ENCODE results near the gene DGKE.

DGKE gene

DNA sequence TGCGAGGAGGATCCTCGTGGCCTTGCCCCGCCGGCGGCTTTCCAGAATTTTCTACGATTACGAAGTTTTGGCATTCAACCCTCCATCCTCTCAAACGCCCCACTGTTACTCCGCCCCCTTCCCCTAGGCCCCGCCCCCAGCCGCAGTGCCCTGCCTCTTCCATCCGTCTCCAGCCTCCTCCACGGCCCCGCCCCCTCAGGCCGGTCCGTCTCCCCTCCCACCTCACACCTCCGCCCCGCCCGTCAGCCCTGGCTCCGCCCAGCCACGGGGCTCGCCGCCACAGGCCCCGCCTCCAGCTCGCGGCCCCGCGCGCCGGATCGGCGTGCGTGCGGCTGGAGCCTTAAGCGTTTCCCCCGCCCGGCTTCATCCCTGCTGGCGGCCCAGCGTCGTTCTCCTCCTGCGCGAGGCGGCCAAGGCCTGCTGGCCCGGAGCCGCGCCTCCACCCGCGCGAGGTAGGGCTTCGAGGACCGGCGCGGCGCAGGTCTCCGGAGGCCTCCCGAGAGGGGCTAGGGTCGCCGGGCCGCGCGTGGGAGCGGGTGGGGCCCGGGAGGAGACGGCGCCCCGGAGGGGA, at the start of gene DGKE, which contains the start of gene C17orf67:
DGKE (plus strand) TSS at position 343 of the 571 bp plus-strand sequence. CDS start 645 bp downstream, outside the sequence.
C17orf67 (minus strand) TSS at position 112 of the 571 bp plus-strand sequence. CDS start 18,110 bp downstream, outside the sequence.
- DNase-seq: peak; percentile 93 to 96

DNA sequence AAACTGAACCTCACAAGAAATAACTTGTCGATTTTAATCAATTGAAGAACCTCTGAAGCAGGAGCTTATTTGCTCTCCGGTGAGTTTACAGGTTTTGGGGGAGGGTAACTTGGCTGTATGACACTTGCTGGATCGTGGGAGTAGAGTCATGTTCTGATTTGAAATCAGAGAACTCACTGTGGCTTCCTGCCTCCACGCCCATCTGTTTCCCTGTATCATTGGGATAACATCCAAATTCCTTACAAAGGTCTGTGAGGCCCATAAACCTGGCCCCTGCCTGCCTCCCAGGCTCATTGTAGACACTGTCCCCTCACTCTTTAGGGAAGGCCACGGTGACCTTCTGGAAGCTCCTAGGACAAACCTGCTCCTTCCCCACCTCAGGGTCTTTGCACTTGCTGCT, 48.5 kb upstream of the DGKE start:
- no peak for DNase-seq

DNA sequence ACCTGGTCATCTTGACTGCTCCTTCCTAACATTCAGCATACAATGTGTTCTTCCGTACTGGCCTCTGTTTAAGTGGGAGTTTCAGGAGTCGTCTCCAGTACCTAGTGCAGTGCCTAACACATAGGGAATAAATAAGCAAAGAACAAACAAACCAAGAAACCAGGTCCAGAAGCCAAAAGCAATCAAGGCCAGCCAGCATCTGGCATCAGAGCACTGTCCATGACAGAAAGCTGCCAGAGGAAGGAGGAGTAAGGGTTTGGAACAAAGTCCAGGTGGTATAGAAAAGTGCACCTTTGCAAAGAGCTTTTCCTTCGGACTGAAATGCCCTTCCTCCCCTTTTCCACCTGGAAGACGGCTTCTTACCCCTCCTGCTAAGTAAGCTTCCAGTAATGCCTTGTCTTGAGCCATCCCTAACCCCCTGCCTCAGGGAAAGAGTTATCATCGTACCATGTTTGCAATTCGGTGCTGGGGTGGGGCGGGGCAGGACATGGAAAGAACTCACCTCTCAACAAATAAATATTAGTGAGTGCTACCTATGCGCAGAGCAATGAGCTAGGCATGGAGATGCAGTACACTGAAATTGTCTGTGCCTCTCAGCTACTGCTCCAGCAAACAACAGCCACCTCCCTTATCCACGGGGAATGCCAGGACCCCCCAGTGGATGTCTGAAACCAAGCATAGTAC, 47.8 kb upstream of the DGKE start:
- DNase-seq: no peak

DNA sequence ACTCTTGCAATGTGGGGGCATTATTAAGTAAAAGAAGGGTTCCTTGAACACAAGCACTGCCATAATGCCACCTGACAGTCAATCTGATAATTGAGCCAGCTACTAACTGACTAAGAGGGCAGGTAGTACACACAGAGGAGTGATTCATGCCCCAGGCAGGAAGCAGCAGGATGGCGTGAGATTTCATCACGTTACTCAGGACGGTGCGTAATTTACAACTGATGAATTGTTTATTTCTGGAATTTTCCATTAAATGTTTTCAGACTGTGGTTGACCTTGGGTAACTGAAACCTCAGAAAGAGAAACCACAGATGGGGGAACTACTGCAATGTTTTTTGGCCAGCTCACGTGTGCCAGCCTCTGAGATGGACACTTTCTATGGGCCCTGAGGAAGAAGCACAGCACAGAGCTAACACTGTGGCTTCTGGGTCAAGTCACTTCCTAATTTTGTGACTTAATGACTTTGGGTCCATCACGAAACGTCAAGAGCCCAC, 46.9 kb upstream of the DGKE start:
- DNase-seq: no peak

DNA sequence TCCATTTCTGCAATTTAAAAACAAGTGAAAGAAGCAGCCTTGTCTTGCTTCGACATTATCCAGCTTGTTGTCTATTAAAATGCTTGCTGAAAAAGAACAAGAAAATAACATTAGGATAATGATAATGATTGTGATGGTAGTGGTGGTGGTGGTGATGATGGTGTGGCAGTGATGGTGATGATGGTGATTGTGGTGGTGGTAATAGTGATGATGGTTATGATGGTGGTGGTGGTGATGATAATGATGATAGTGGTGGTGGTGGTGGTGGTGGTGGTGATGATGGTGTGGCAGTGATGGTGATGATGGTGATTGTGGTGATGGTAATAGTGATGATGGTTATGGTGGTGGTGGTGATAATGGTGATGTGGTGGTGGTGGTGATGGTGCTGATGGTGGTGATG, 41.7 kb upstream of the DGKE start:
- no peak for DNase-seq

DNA sequence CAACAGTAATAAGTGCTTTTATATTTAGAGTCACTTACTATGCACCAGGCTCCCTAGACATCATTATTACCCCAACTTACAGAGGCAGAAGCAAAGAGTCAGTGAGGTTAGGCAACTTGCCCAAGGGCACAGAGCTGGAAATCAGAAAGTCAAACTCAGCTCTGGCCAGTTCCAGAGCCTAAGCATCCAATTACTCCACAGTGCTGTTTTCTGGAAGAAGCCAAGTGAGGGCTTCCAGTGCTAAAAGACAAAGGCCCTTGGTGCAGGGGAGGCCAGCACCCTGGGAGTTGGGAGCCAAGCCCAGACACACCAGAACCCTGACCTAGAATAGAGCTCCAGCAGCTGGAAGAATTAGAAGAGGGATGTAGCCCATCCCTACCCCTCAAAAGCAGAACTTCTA, 40.4 kb upstream of the DGKE start:
- DNase-seq: no peak

DNA sequence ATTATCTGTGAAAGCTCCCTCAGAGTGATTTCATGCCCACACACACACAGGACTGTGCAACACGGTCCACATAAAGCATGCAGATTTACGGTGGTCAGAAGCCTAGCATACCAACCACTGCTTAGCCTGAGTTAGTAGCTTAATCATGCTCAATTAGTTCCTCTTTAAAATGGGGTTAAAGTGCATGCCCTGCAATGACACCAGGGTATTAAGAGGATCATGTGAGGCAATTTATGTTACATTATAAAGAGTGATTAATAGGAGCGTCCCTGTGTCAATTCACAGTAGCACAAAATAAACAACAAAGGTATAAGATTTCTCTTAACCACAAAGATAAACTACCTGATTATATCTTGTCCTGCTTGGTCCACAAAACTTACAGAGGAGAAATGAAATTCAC, 40.0 kb upstream of the DGKE start:
- no peak for DNase-seq

DNA sequence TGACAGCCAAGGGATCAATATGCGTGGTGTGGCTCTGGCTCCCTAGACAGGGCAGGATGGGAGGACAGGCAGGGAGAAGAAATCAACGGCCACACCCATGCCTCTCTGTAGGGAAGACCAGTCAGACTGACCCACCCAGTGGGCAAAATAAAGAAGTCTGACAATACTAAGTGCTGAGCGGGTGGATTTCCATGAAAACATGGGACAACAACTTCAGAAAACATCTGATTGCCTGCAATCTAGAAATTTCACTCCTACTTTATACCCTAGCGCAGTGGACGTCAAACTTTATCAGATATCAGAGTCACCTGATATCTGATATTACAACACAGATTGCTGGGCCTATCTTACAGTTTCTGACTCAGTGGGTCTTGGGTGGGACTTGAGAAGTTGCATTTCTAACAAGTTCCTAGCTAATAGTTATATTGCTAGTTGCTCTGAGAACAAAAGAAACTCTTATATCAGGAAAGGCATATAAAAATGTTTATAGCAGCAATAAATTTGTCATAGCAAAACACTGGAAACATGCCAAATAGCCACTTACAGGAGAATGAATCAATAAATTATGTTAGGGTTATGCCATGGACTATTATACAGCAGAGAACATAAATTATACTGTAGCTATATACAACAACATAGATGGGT, 38.6 kb upstream of the DGKE start:
- DNase-seq: no peak

DNA sequence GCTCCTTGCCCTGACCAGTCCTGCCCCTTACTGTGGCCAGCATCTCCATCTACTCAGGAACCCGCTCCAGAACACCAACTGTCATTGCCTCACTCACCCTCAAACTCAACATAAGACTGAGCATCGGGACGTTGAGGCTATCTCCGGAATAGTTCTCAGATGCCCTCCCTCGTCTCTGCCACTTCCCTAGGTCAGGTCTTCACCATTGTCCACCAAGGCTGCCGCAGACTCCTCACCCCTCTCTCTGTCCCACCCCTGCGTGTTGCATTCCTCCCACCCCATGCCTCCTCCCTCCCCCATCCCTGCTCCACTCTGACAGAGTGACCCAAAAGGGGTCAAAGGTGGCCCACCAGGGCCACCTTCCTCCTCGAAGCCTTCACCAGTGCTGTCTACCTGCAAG, 37.4 kb upstream of the DGKE start:
- no peak for DNase-seq

DNA sequence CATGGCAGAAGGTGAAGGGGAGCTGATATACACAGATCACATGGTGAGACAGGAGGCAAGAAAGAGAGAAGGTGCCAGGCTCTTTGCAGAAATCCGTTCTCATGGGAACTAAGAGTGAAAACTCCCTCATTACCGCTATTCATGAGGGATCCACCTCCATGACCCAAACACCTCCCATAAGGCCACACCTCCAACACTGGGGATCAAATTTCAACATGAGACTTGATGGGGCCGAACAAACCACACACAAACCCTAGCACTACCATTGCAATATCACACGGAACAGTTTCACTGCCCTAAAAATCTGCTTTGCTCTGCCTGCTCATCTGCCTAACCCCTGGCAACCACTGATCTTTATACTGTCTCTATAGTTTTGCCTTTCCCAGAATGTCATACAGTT, 35.0 kb upstream of the DGKE start:
- no peak for DNase-seq

DNA sequence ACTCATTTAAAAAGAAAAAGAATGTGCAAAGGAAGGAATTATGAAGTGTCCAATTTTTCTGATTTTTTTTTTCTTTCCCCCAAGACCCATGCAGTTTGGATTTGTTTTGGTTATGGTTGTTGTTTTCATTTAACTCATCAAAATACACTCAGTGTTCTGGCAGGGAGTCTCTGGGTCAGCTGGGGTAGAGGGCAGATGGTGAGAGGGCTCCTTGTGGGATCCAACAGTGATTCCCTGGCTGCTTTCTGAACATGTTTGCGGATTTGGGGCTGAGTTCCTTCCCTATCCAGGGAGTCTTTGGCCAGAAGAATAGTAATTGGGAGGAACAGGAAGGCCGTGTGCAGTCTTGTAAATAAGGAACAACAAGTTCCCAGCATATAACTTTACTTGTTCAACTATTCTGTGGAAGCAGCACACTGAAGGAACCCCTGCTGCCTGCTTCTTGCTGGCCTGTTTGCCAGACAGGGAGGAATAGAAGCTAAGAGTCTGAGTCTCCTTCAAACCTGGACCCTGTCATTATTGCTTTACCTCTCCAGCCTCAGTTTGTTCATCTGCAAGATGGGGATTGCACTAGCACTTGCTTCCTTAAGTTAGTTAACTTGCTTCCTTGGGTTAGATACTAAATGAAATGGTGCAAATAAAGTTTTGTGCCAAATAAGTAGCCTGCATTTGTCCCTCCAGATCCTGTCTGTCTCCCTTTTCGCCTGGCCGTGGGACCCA, 32.3 kb upstream of the DGKE start:
- peak in 1 of 2 experiments; percentile 18 for DNase-seq

DNA sequence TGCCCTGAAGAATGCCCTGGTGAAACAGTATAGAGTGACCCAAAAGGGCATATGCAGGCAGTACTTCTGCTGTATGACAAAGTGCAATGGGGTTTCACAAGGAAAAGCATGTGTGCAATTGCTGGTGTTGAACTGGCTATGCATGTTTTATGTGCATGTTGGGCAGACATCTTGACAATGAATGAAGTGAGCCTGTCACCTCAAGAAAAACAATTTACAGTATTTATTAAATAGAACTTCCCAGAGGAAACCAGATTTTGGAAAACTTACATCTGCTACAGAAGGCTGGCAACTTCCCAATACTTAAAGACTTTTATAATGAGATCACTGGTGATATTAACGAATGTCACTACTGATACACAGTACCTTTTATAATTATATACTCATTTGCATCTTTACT, 30.9 kb upstream of the DGKE start:
- no peak for DNase-seq

DNA sequence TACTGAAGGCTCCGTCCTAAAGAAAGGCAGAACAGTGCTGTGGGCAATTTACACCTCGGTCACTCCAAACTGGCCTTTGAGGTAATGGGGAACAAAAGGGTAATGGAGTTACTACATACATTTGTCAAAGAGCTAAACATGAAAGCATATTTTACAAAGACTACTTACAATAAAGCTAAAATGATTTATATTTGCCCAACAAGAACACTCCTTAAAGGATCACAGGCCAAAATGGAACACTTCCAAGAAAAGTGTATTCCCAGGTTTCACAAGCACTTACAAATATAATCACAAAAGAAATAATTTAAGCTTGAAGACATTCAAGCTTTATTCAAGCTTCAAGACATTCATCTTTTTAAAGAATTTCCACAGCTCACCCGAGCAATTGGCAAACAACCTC, 29.5 kb upstream of the DGKE start:
- DNase-seq: no peak

DNA sequence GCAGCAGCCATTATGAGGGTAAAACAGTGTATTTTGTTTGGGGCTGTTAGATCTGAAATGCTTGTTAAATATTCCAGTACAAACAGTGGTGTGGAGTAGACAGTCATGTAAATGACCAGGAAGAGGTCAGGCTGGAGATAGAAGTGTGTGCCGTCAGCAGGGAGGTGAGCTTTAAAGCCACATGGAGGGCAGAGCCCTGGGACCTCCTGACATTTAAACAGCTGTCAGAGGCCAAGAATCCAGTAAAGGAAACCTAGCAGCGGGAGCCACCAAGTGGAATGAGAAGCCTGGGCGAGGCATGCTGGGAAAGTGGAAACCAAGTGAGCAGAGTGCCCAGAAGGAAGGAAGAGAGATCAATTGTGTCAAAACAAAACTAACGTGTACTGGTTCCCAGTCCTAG, 27.0 kb upstream of the DGKE start:
- no peak for DNase-seq

DNA sequence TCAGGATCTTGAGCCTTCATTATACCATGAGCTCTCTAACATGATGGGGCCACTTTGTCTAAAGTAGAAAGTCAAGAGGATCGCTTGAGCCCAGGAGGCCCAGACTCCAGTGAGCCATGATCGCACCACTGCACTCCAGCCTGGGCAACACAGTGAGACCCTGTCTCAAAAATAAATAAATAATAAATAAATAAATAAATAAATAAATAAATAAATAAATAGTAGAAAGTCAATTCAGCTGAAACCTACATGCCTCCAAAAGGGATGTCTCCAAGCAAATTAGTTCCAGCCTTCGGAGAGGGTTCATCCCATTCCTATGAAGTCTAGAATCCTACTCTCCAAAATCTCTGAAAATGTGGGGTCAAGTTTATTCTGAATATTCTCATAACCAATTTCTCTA, 26.2 kb upstream of the DGKE start:
- no peak for DNase-seq

DNA sequence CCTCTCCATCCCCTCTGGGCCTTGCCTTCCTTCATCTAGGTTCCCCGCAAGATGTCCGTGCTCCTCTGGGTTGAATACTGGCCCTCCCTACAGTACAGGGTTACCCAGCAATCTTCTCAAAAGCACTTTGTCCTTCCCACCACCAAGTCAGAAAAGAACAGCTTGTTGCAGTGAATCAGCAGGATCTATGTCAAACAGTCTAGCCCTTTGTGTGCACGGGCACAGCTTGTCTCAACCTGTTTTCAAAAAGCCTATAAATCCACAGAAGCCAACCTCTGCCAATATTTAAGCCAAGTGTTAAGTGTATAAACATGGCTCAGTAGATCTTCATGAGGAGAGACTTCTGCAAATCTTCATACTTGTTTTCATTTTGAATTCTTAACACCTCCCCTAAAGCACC, 25.4 kb upstream of the DGKE start:
- peak; percentile 64 to 68 for DNase-seq

DNA sequence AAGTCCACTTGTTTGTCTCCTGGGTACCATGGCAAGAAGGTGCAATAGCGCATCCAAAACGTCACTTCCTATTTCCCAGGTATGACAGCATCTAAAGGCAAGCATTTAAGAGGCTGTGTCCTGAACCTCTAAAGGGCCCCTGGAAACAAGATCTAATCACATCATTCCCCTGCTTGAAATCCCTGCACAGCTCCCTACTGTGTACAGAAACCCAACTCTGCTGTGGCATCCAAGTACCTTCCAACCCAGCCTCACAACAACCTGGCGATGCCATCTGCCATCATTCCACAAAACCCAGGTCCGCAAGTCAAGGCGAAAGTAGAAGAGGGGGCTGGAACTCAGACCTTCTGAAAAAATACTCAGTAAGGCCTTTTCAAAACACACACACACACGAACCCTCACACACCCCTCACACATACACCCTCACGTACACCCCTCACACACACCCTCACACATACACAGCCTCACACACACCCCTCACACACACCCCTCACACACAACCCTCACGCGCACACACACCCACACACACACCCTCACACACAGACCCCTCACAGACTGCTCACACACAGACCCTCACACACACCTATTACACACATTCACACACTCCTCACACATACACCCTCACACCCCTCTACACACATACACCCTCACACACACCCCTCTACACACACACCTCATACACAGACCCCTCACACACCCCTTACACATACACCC, 24.7 kb upstream of the DGKE start:
- peak in 1 of 2 experiments; percentile 41 for DNase-seq

DNA sequence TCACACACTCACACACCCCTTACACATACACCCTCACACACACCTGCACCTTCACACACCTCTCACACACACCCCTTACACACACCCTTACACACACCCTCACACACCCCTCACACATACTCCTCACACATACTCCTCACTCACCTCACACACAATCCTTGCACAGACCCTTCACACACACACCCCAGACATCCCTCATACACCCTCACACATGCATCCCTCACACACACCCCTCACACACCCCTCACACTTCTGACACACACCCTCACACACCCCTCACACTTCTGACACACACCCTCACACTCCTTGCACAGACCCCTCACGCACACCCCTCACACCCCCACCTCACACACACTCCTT, 24.2 kb upstream of the DGKE start:
- DNase-seq: no peak

DNA sequence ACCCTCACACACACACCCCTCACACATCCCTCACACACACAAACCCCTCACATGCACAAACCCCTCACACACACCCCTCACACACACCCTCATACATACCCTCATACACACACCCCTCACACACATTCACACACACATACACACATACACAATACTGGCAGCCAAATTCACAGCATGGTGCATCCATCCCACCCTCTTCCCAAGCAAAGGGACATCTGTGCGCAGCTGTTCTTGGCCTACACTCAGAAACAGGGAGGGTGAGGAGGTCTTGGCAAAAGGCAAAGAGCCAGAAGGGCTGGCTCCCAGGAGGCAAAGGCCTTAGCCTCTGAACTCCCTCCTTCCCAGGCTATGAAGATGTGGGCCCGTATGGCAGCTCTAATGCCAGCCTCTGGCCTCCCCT, 23.6 kb upstream of the DGKE start:
- peak; percentile 22 to 84 for DNase-seq

DNA sequence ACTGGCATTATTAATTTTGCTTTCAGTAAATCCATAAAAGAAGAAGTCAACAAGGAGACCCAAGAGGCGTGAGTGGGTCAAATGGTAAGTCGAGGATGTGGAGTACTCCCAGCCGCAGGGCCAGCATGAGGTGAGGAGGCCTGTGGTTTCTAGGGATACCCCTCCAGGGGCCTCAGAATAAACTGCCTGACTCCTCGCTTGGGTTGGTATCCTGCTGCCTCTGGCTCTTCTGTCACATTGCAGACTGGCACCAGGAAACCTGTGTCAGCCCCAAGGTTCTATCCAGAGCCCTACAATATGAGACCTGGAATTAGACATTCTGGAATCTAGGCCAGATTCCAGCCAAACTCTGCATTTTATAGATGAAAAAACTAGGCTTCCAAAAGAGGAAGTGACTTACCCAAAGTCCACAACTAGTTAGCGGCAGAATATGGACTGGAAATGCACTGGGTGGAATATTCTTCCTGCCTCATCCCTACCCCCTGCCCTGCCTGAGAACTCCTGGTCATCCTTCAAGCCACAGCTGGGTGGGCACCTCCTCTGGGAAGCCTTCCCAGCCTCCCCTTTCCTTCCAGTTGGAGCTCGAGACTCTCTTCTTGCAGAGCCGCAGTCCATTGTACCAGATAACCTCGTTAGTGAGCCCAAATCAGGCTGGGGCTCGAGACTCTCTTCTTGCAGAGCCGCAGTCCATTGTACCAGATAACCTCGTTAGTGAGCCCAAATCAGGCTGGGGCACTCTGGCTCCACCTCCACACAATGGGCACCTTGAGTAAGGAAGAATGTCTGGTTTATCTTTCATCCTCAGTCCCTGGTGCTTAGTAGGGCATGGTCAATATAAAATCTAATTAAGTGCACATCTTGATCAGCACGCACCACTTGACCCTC, 22.8 kb upstream of the DGKE start:
- no peak for DNase-seq

DNA sequence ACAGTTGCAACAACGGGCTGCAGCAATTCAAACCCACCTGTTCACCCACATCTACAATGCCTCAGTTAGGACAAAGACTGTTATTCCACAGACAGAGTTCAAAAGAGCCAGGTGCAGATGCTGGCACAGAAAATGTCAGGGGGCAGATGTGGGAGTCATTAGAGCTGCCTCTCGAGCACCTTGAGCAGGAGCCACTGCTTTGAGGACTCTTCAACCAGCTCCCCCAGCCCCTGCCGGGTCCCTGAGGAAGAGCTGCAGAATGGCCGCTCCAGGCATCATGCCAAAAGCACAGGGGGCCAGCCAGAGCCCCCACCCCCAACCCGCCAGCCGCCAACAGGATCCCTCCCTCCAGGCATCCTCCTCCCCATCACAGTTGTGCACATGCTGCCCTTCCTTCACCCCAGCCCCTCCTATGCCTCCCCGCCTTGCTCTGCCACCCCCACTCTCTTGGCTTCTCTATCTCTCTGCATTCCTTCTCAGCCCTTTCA, 21.0 kb upstream of the DGKE start:
- DNase-seq: peak in 1 of 2 experiments; percentile 34

DNA sequence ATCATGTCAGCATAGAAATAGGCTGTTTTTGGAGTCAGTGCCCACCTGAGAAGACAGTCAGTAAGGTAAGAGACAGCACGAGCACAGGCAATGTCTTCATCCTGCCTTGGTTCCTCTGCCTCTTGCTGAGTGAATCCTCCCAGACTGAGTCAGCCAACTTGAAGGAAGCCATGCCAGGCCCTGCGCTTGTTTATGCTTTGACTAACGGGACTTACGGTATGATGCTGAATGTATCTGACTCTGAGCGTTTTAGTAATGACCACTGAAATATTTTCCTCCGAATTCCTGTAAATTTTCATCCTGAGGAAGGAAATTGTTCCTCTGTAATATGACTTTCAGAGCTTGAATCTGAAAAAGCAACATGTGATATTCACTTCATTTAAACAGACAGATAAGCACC, 18.2 kb upstream of the DGKE start:
- no peak for DNase-seq

Measured in NCI-H446 (cell line).